ENCODE data around the gene MYOM1.

GRCh38 chr18:3163968-3164367 lies 55.8 kb downstream of the MYOM1 start:
- no peak for TF ChIP-seq CTCF (IDR thresholded peaks at IDR 0.05)
- TF ChIP-seq POLR2AphosphoS5 (IDR thresholded peaks at IDR 0.05; ENCODE audit: insufficient read depth in 1 of 2, low read depth in 1 of 2) = no peak
- no peak for TF ChIP-seq POLR2A (IDR thresholded peaks at IDR 0.05)
